WTC11 (cell line): ENCODE measurements around the gene ITPR2. TPM values are rescaled to one million over a fixed set of nuclear protein-coding genes. Genes with fewer than 3 reads are reported as not detected.
A peak's percentile ranks its signal among the peaks of the same experiment; 100 is the strongest.

Experiments
- ATAC-seq: fragments of 200-7000 bp; cut with Tn5 transposase; 2 replicates; pipeline ENCODE4 v1.10.0; 2021; ENCODE audit warnings: mild to moderate bottlenecking, moderate library complexity
- CTCF ChIA-PET: fragments of 300-600 bp; sonication (Branson Sonifier 250); formaldehyde crosslinking; loops from one replicate; lab custom pipeline; 2021; ENCODE audit warnings: antibody characterized with exemption; lab: Charles Lee
- POLR2A ChIA-PET: fragments of 350-600 bp; sonication (Branson Sonifier 250); formaldehyde crosslinking; loops from one replicate; lab custom pipeline; 2021; ENCODE audit warnings: antibody characterized with exemption; lab: Charles Lee
- DNase-seq: peaks from one replicate; pipeline ENCODE4 v3.0.0; 2021; ENCODE audit warnings: low spot score
- H3K27ac Mint-ChIP-seq: 2 replicates; pipeline ENCODE4 v1.8.0; 2021; ENCODE audit warnings: mixed read lengths
- H3K27me3 Mint-ChIP-seq: 2 replicates; pipeline ENCODE4 v1.8.0; 2021; ENCODE audit warnings: low read depth, mild to moderate bottlenecking, moderate library complexity, mixed read lengths
- H3K36me3 Mint-ChIP-seq: 2 replicates; pipeline ENCODE4 v1.8.0; 2021; ENCODE audit warnings: mixed read lengths
- H3K4me1 Mint-ChIP-seq: 2 replicates; pipeline ENCODE4 v1.8.0; 2022; ENCODE audit warnings: mixed read lengths
- H3K4me3 Mint-ChIP-seq: 2 replicates; pipeline ENCODE4 v1.8.0; 2021; ENCODE audit warnings: mild to moderate bottlenecking, moderate library complexity, mixed read lengths
- H3K9me3 Mint-ChIP-seq: 2 replicates; pipeline ENCODE4 v1.8.0; 2021; ENCODE audit warnings: mixed read lengths
- E2F1 ChIP-seq: sonication (generic); formaldehyde crosslinking; IDR thresholded peaks from 2 replicates; pipeline ENCODE4 v1.8.0; 2022; ENCODE audit warnings: mild to moderate bottlenecking, missing genetic modification reagents
- FOXJ3 ChIP-seq: sonication (generic); formaldehyde crosslinking; IDR thresholded peaks from 2 replicates; pipeline ENCODE4 v1.9.0; 2021; ENCODE audit warnings: missing genetic modification reagents, mild to moderate bottlenecking, borderline replicate concordance
- HMGXB4 ChIP-seq: sonication (generic); formaldehyde crosslinking; IDR thresholded peaks from 2 replicates; pipeline ENCODE4 v1.8.1; 2023; ENCODE audit warnings: mild to moderate bottlenecking, moderate library complexity, missing genetic modification reagents
- ZNF416 ChIP-seq: fragments of 250-450 bp; sonication (Bioruptor Pico); IDR thresholded peaks from 2 replicates; pipeline ENCODE4 v1.9.0; 2021; ENCODE audit warnings: mild to moderate bottlenecking, inconsistent platforms
- ZNF423 ChIP-seq: fragments of 250-450 bp; sonication (Bioruptor Pico); IDR thresholded peaks from 2 replicates; pipeline ENCODE4 v2.1.2; 2022; ENCODE audit warnings: mild to moderate bottlenecking, moderate library complexity
- total RNA-seq: library from RNA; stranded (reverse); gene quantifications from 3 replicates; pipeline ENCODE4 v1.2.3, GENCODE V29; 2021
- TF ChIP-seq, protein P1 (sequence below): sonication (generic); formaldehyde crosslinking; IDR thresholded peaks from 2 replicates; pipeline ENCODE4 v1.8.0; 2022; ENCODE audit warnings: mild to moderate bottlenecking, missing genetic modification reagents
- TF ChIP-seq, protein P2 (sequence below): sonication (generic); formaldehyde crosslinking; IDR thresholded peaks from 2 replicates; pipeline ENCODE4 v1.8.1; 2023; ENCODE audit warnings: mild to moderate bottlenecking, missing genetic modification reagents, moderate library complexity
- TF ChIP-seq, protein P3 (sequence below): fragments of 250-450 bp; sonication (Bioruptor Pico); IDR thresholded peaks from 2 replicates; pipeline ENCODE4 v1.9.0; 2021; ENCODE audit warnings: mild to moderate bottlenecking
- TF ChIP-seq, protein P4 (sequence below): sonication (generic); formaldehyde crosslinking; IDR thresholded peaks from 2 replicates; pipeline ENCODE4 v1.8.1; 2023; ENCODE audit warnings: mild to moderate bottlenecking, missing genetic modification reagents
- TF ChIP-seq, protein P5 (sequence below): sonication (generic); formaldehyde crosslinking; IDR thresholded peaks from 2 replicates; pipeline ENCODE4 v1.8.0; 2023; ENCODE audit warnings: mild to moderate bottlenecking, missing genetic modification reagents

Gene ITPR2
- total RNA-seq, 1 experiment from 2014 or later: 50.7 TPM

- TF ChIP-seq, protein P1, sequence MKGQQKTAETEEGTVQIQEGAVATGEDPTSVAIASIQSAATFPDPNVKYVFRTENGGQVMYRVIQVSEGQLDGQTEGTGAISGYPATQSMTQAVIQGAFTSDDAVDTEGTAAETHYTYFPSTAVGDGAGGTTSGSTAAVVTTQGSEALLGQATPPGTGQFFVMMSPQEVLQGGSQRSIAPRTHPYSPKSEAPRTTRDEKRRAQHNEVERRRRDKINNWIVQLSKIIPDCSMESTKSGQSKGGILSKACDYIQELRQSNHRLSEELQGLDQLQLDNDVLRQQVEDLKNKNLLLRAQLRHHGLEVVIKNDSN (CRISPR knock-in tag): no peak
- TF ChIP-seq FOXJ3 (no peak), ZNF416 (no peak), HMGXB4 (CRISPR knock-in tag) (no peak)
- TF ChIP-seq, protein P2, sequence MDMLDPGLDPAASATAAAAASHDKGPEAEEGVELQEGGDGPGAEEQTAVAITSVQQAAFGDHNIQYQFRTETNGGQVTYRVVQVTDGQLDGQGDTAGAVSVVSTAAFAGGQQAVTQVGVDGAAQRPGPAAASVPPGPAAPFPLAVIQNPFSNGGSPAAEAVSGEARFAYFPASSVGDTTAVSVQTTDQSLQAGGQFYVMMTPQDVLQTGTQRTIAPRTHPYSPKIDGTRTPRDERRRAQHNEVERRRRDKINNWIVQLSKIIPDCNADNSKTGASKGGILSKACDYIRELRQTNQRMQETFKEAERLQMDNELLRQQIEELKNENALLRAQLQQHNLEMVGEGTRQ (CRISPR knock-in tag): no peak
These were observed 39.0 kb upstream of the ITPR2 start (continued) for GRCh38 chr12:26871985-26872384.

DNA sequence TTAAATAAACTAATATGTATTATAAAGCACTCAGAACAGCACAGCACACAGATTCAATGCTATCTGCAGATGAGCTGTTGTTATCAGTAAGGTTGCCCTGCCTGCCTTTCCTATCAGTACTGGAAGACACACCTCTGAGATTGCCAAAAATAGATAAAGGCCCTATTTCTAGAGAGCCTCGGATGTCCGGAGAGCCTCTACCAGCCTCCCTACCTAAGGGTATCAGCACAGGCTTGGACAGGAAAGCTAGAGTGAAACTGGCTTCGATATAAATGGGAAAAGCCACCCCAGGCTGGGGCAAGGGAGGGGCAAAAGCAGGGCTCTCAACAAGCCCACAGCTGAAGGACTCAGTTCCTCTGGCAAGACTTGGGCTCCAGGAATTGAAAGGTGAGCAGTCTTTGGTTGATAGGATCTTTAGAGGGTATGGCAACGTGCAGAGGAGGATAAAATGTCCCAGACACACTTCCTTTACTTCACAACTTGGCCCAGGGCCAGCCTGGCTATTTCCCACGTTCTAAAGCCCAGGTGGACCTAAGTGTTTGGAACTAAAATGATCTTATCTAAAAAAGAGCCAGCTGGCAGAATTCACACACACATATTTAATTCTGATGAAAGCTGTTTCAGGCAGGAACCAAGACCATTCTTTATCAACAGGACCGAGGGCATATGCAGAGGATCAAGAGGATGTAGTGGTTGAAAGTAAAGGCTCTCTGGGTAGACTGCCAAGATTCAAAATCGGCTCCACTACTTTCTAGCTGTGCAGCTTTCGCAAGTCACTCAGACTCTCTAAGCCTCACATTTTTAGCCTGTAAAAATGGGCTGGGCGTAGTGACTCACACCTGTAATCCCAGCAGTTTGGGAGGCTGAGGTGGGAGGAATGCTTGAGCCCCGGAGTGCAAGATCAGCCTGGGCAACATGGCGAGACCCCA, 37.8 kb upstream of the ITPR2 start:
- no peak for ATAC-seq
- Mint-ChIP-seq H3K27me3 (no peaks in the 10 kb centered on the region), H3K4me3 (no peak overlapping the region), H3K4me1 (no peaks in the 10 kb centered on the region), H3K9me3 (no peaks in the 10 kb centered on the region), H3K36me3 (no peaks in the 10 kb centered on the region), H3K27ac (no peak overlapping the region)
- TF ChIP-seq, protein P3, sequence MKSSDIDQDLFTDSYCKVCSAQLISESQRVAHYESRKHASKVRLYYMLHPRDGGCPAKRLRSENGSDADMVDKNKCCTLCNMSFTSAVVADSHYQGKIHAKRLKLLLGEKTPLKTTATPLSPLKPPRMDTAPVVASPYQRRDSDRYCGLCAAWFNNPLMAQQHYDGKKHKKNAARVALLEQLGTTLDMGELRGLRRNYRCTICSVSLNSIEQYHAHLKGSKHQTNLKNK (CRISPR knock-in tag): no peak
- no peak for DNase-seq
- ChIA-PET POLR2A (interaction anchor here (1.2 kb wide), 1 partner anchor 37 kb away, joined by 3 read pairs; no protein-coding TSS in a partner anchor), CTCF (interaction anchor here (1.4 to 3.1 kb wide), 2 partner anchors 14 to 15 kb away, joined by 8 to 21 read pairs; no protein-coding TSS in a partner anchor)

GRCh38 chr12:26869908-26870459, 37.0 kb upstream of the ITPR2 start:
- H3K4me1 Mint-ChIP-seq: no peaks in the 10 kb centered on the region
- ChIA-PET CTCF (interaction anchor here (1.4 to 3.1 kb wide), 3 partner anchors 15 to 168 kb away, joined by 3 to 21 read pairs (median 3); no protein-coding TSS in a partner anchor), POLR2A (interaction anchor here (1.2 kb wide), 1 partner anchor 36 kb away, joined by 3 read pairs; no protein-coding TSS in a partner anchor)
- ATAC-seq (peak; percentile 85), DNase-seq (no peak)
- H3K9me3 Mint-ChIP-seq: no peaks in the 10 kb centered on the region
- no peaks in the 10 kb centered on the region for H3K27me3 Mint-ChIP-seq
- H3K36me3 Mint-ChIP-seq: no peaks in the 10 kb centered on the region
- H3K4me3 Mint-ChIP-seq: no peak overlapping the region
- peak overlapping the region; percentile 3; the same call in 1 of the 2 replicates for H3K27ac Mint-ChIP-seq
- no peak for TF ChIP-seq ZNF423 (CRISPR knock-in tag)
- TF ChIP-seq, protein P1 (CRISPR knock-in tag): no peak
- TF ChIP-seq E2F1 (CRISPR knock-in tag): no peak
- TF ChIP-seq, protein P4, sequence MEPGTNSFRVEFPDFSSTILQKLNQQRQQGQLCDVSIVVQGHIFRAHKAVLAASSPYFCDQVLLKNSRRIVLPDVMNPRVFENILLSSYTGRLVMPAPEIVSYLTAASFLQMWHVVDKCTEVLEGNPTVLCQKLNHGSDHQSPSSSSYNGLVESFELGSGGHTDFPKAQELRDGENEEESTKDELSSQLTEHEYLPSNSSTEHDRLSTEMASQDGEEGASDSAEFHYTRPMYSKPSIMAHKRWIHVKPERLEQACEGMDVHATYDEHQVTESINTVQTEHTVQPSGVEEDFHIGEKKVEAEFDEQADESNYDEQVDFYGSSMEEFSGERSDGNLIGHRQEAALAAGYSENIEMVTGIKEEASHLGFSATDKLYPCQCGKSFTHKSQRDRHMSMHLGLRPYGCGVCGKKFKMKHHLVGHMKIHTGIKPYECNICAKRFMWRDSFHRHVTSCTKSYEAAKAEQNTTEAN (CRISPR knock-in tag): no peak
- TF ChIP-seq, protein P5, sequence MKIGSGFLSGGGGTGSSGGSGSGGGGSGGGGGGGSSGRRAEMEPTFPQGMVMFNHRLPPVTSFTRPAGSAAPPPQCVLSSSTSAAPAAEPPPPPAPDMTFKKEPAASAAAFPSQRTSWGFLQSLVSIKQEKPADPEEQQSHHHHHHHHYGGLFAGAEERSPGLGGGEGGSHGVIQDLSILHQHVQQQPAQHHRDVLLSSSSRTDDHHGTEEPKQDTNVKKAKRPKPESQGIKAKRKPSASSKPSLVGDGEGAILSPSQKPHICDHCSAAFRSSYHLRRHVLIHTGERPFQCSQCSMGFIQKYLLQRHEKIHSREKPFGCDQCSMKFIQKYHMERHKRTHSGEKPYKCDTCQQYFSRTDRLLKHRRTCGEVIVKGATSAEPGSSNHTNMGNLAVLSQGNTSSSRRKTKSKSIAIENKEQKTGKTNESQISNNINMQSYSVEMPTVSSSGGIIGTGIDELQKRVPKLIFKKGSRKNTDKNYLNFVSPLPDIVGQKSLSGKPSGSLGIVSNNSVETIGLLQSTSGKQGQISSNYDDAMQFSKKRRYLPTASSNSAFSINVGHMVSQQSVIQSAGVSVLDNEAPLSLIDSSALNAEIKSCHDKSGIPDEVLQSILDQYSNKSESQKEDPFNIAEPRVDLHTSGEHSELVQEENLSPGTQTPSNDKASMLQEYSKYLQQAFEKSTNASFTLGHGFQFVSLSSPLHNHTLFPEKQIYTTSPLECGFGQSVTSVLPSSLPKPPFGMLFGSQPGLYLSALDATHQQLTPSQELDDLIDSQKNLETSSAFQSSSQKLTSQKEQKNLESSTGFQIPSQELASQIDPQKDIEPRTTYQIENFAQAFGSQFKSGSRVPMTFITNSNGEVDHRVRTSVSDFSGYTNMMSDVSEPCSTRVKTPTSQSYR: no peak
